ENCODE data around the gene EFEMP2.

EFEMP2 gene

DNA sequence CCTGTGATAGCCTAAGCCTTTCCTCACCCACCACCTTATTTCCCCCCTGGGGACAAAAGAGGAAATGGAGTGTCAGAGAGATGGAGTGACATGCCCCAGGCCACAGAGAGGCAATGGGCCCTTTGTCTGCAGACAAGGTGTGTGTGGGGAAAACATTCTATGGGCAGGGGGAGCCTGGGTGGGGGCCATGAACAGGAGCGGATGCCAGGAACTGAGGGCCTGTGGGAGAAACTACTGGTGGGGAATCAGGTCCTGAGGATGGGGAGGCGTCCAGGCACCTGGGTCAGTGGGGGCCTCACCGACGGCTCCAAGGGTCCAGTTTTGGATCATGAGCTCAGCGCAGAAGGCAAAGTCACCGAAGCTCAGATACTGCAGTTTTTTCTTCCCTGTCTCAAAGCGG lies 12.6 kb upstream of the EFEMP2 start:
- DNase-seq (ENCODE audit: low spot score) = no peak

DNA sequence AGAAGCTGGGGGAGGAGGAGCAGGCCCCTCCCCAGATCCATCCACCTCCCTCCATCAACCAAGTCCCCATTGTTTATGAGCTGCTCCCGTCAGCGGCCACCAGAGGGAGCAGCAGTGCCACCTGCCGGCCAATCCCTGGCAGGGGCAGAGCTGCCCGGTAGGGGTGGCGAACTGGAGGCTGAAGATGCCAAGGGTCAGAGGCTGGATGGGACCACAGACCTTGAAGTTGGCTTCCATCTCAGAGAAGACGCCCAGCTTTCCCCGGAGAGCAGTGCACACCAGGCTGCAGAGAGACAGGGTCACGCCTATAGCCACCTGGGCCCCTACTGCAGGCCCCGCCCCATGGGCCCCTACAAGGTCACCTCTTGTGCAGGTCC lies 12.1 kb upstream of the EFEMP2 start:
- DNase-seq (ENCODE audit: low spot score) = peak; percentile 86

DNA sequence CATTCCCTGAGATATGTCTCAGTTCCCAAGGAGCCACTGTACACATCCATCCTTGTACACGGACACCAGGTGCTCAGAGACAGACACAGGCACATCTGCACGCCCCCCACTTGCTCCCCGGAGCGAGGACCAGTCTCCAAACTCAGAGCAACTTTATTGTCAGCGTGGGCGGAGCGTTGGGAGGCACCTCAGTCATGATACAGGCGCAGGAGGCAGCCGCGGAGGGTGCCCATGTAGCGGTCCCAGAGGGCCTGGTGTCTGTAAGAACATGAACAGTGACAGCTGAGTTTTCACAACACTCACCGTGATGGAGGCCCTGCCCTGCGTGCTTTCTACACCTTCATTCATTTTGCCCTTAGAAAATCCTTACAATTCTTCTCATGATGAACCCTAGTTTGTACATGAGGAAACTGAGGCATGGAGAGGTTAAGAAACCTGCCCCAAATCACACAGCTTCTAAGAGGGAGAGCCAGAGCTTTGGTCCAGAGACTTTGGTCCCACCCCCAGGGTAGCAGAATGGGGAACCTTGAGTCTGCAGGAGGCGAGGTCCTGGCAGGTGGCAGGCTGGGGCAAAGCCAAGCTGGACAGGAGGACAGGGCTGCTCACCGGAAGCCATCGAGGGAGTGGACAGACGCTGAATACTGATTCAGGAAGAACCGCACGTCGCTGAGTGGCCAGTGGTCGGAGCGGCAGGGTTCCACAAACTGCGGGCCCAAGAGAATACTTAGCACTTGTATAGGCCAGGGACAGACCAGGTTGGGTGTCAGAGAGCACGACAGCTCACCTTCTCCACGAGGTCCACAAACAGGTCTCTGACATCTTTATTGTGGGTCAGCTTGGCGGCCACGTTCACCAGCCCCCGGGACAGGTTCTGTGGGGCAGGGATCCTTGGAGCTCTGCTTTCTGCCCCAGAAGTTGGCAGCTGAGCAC lies 11.5 kb upstream of the EFEMP2 start:
- no peak for DNase-seq (ENCODE audit: low spot score)

DNA sequence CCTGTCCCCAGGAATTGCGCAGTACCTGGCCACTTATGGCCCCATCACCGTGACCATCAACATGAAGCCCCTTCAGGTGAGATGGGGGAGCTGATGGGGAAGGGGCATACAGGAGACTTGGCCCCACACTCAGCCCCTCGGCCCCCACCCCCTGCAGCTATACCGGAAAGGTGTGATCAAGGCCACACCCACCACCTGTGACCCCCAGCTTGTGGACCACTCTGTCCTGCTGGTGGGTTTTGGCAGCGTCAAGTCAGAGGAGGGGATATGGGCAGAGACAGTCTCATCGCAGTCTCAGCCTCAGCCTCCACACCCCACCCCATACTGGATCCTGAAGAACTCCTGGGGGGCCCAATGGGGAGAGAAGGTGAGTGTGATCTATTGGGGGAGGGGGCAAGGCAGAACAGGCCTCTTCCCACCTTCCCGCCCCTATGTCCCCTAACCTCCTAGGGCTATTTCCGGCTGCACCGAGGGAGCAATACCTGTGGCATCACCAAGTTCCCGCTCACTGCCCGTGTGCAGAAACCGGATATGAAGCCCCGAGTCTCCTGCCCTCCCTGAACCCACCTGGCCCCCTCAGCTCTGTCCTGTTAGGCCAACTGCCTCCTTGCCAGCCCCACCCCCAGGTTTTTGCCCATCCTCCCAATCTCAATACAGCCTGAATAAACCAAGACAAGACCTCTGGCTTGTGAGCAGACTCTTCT lies 10.6 kb upstream of the EFEMP2 start:
- DNase-seq (ENCODE audit: low spot score) = no peak

DNA sequence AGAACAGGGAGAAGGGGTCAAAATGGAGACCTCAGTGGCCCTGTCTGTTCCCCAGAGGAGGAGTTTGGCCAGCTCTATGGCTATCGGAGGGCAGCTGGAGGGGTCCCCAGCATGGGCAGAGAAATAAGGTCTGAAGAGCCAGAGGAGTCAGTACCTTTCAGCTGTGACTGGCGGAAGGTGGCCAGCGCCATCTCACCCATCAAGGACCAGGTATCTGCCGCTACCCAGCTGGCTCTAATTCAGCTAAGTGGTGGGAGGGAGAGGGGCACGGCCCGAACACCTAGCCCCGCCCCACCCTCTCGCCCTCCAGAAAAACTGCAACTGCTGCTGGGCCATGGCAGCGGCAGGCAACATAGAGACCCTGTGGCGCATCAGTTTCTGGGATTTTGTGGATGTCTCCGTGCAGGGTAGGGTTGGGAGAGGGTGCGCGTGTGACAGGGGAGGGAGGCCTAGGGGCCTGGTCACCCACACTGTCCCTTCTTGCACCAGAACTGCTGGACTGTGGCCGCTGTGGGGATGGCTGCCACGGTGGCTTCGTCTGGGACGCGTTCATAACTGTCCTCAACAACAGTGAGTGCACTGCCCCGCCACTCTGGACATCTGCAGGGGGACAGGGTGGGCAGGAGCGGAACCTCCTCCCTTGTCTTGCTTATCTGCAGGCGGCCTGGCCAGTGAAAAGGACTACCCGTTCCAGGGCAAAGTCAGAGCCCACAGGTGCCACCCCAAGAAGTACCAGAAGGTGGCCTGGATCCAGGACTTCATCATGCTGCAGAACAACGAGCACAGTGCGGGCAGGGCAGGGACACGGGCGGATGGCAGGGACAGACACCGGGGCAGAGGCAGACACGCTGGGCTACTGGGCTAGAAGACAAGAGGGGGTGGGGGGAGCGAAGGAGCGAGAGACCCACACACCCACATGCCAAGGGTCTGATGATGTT lies 9.8 kb upstream of the EFEMP2 start:
- no peak for DNase-seq (ENCODE audit: low spot score)

DNA sequence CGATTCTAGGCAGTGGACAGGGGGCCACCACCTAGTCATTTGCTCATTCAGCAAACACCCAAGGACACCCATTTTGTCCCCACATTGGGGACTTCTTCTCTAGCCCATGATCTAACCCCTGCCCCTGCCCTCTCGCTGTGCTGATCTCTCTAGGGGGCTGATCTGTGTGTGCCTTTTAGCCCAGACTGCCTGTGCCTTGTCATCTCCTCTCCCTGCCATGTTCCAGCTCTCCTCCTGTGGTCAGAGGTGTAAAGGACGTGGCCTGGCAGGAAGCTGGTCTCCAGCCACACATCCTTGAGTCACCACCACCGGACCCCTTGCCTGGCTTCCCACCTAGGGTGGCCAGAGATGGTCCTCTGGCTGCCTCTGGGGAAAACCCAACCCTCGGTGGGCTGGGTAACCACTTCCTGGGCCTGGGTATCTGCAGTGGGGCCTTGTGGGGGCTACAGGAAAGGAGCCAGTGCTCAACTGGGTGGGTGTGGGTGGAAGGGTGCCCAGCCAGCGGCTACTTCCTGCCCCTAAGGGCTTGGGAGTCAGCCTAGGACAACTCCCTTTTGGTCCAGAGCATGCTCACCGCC lies 8.3 kb upstream of the EFEMP2 start:
- DNase-seq (ENCODE audit: low spot score) = no peak

DNA sequence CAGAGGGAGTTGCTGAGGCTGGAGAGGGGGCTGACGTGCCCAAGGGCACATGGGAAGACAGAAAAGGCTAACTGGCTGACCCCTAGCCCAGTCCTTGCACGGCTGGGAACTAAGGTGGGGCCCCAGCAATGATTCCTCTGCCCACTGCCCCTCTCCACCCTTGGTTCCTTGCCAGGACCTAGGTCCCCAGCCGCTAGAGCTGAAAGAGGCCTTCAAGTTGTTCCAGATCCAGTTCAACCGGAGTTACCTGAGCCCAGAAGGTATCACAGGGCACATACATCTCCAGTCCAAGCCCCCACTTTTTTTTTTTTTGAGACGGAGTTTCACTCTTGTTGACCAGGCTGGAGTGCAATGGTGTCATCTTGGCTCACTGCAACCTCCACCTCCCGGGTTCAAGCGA lies 7.4 kb upstream of the EFEMP2 start:
- no peak for DNase-seq (ENCODE audit: low spot score)

DNA sequence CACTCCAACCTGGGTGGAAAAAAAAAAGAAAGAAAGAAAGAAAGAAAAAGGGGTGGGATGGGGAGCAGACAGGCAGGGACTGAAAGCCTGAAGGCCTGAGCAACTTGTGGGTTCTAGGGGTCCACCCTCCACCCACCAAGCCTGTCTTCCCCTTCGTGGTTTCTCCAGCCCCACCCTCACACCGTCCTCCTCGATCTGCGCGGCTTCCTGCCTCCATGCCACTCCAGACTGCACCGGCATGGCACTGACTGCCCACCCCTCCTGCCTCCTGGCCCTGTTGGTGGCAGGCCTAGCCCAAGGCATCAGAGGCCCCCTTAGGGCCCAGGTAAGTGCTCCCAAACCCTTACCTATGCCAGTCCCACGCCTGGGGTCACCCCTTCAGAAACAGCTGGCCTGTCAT lies 7.0 kb upstream of the EFEMP2 start, which contains the start of gene CTSW:
CTSW (plus strand) TSS at position 221 of the 400 bp plus-strand sequence; CDS start at position 239, 18 bp downstream.
- peak; percentile 54 for DNase-seq (ENCODE audit: low spot score)

DNA sequence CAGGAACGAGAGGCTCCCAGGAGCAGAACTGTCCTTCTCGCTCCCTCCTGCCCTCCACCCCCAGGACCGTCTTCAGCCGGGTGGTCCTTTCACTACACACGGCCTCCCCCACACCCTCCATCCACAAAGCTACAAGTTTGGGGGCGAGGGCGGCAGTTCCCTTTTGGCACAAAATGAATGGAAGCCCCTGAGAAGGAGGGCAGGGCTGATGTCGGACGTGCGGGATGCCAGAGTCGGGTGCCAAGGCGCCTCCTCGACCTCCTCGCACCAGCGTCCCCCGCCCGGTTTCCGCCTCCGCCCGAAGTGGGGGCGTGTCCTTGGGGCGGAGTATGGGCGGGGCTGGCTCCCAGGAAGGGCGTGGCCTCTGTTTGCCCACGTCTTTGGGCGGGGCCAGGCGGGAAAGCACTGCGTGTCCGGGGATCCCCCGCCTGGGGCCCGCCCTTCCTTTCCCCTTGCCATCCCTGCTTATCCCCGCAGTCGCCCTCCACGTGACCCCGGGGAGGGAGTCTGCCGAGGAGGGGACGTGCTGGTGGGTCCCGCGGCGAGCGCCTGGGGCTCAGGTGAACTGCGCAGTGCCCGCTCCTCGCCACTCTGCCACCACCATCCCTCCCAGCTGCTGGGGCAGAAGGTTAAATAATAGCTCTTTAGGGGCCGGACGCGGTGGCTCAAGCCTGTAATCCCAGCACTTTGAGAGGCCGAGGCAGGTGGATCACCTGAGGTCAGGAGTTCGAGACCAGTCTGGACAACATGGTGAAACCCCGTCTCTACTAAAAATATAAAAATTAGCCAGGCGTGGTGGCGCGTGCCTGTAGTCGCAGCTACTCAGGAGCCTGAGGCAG lies 937 bp upstream of the EFEMP2 start:
- DNase-seq (ENCODE audit: low spot score) = peak; percentile 95

DNA sequence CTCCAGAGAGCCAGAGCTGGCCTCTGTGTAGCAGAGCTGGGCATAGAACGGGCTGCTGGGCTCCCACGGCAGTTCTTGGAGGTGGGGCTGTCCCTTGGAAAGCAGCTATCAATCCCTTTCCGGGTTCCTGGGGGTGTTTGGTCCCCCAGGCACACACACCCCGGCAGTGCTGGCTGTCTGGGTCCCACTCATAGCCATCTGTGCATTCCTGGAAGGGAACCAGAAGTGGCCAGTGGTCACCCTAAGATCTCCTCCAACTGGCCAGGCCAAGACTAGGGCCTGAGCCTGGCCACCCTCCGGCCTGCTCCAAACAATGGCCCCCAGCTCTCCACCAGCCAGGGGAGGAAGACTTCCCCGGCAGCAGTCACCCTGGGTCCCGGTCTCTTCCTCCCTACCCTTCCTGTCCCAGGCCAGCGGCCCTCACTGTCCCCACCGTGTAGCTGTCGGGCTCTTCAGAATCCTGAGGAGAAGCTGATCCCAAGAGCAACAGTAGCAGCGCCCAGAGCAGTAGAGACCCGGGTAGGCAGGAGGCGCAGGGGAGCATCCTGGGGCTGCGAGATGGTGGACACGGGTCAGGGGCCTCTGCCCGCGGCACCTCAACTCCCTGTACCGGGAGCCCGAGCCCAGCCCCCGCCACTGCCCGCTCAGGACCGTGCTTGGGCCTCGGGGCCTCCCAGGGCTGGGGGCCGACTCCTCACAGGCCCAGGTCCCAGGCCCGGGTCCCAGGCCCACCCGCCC lies 620 bp downstream of the EFEMP2 start:
- DNase-seq (ENCODE audit: low spot score) = no peak

DNA sequence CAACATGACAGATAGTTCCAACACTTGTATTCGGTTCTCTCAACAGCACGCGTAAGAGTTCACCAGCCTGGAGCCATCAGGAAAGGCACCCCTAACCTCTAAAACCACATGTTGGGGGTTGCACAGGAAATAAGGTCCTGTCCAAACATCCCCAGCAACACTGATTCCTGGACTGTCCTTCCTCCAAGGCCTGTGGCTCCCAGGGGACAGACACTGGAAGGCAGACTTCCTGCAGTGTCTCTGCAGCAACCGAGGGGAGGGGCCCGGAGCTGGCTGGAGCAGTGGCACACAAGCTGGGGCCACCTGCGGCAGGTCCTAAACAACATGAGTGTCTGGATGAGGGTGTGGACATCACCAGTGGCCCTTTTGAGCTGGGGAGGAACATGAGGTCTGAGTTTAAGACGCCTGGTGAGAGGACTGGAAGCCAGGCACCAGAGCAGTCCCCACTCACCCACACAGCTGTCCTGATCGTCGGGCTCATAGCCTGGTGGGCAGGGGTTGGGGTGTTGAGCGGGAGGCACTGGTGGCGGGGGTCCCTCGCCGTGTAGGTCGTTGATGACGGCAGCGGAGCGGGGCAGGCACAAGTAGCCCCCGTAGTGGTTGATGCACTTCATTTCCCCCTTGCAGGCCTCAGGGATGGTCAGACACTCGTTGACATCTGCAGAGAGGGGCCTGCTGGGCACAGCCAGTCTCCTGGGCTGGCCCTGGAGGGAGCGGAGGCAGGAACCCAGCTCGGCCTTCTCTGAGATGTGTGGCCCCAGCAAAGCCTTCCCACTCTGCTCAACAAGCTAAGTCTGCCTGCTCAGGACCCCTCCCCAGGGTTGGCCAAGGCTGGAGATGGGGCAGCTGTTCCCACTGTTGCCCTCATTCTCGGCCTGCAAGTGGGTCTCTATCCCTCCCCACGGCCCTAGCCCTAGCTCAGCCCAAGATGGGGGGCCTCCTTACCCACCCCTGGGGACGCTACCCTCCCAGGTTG lies 1.6 kb downstream of the EFEMP2 start:
- no peak for DNase-seq (ENCODE audit: low spot score)

DNA sequence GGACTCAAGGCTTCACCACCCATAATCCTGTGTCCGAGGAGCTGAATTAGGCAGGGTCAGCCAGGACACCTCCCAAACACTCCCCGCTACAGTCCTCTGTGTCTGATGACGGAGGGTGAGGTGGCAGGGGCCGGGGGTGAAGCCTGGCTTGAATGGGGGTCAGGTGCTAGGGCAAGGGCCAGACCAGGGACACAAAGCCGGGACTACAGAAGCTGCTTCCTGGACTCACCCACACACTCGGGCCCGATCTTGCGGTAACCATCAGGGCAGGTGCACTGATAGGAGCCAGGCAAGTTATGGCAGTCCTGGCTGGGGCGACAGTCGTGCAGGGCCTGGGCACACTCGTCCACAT lies 2.3 kb downstream of the EFEMP2 start:
- no peak for DNase-seq (ENCODE audit: low spot score)

DNA sequence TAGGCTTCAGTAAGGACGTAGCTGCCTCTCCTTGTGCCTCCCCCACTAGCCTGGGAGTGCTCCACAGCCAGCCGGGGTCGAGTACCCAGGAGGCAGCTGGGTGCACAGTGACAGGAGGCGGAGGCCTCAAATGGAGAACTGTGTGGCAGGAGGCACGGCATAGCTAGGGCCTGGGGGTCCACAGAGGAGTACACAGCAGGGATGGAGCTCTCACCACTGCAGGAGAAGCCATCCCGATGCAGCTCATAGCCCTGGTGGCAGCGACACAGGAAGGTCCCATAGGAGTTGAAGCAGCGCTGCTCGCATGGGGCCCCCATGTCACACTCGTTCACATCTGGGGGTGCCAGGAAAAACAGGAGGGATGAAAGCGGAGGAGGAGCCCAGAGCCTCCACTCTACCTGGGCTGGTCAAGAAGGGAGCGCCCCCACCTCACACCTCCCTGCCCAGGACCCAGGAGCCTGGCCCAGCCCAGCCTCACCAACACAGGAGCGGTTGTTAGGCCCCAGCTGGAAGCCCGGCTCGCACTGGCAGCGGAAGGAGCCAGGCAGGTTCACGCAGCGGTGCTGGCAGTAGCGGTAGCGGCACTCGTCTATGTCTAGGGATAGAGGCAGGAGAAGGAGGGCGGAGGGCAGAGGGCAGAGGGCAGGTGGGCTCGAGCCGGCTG lies 2.8 kb downstream of the EFEMP2 start:
- no peak for DNase-seq (ENCODE audit: low spot score)

DNA sequence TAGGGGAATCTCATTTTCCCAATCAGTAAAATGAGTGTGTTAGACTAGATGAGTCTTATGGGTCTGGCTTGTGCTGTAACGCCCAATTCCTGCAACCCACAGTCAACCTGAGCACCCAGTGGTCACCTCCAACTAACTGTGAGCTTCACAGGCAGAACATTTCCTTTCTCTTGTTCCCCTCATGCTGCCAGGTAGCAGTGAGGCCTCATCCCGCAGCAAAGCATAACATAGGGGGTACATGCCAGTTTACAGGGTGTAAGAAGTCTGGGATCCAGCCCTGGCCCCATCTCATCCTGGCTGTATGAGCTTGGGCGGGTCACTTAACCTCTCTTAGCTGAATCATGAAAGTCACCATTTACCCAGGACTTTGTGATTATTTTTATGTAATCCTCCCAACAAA lies 3.7 kb downstream of the EFEMP2 start:
- DNase-seq (ENCODE audit: low spot score) = no peak

DNA sequence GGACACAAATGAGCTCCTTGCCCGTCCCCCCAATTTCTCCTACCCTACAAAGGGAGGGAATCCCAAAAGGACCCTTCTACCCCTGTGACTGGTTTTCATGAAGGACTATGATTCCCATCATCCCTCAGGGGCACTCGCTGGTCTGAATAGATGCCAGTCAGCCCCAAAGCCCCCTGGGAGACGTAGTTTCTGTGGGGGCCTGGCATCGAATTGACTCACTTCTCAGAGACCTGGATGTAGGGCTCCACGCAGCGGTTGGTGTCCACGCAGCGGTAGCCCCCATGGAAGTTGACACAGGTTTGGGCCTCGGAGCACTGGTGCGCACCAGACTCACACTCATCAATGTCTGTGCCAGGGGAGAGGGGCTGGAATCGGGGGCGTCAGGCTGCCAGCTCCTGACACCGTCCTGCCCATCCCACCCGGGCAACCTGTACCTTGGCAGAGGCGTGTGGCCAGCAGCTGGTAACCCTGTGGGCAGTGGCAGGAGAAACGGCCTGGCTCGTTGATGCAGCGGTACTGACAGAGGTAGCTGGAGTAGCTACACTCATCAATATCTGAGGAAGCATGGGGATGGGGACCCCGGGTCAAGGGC lies 4.4 kb downstream of the EFEMP2 start:
- peak; percentile 30 for DNase-seq (ENCODE audit: low spot score)

DNA sequence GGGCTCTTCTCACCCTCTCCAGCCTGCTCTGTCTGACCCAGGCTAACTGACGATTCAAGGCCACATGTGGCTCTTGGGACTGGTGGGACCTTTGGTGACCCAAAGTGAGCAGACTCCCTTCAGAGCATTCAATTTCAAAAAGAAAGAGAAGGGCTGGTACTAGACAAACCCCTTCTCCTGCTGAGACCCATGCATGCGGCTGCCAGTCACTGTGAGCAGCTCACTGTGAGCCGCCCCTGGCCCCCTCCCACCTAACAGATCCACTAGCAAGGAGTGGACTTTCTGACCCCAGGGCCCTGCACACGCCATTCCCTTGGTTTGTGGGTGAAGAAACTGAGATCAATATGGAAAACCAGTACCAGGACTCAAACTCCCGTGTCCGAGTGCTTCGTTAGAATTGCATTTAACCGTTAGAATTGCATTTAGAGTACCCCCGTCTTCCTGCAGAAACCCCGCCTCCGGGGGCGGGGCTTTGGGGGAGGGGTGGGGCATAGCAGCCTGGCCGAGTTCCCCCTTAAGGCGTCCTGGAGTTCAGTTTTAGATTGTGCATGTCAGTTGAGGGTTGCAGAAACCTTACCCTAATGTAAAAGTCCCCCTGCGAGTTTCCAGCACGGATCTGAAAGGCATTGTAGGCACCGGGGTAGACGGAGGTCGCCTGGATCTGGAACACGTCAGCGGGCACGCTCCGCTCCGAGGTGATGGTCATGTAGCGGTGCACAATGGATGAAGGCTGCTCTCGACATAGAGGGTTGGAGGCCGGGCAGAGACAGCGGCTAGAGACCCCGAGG lies 5.1 kb downstream of the EFEMP2 start:
- no peak for DNase-seq (ENCODE audit: low spot score)
